CD4-positive, alpha-beta T cell treated with Interleukin-15 for 1 hour (primary cell): ENCODE results near the gene MBD3L4.
"Not testable (repeated sequence)": the region's sequence is repeated elsewhere in the genome, so short reads cannot be mapped to it uniquely, and the experiment has no call there.

Experiments used
- DNase-seq: peaks from one replicate; pipeline ENCODE4 v3.0.0-alpha.2; 2020

The MBD3L4 gene

GRCh38 chr19:7041563-7041962 lies 1.6 kb upstream of the MBD3L4 start:
- not testable (repeated sequence) for DNase-seq

GRCh38 chr19:7030278-7030677 lies 9.7 kb downstream of the MBD3L4 start, which contains the start of gene MBD3L5:
TSS of gene MBD3L5 (plus strand) at chr19:7030578. CDS start at chr19:7030612, 34 bp downstream.
- DNase-seq: not testable (repeated sequence)

- DNase-seq: not testable (repeated sequence)
These were observed 11.2 kb downstream of the MBD3L4 start for GRCh38 chr19:7028790-7029189.

- DNase-seq: not testable (repeated sequence)
These were observed 18.6 kb downstream of the MBD3L4 start, which contains the start of gene MBD3L2B for GRCh38 chr19:7021331-7021730. TSS of gene MBD3L2B (minus strand) at chr19:7021431. CDS start at chr19:7021397, 34 bp downstream.

GRCh38 chr19:7018828-7019227 lies 21.2 kb downstream of the MBD3L4 start:
- no peak for DNase-seq

GRCh38 chr19:7013678-7014077 lies 26.3 kb downstream of the MBD3L4 start:
- no peak for DNase-seq

- no peak for DNase-seq
These were observed 29.0 kb downstream of the MBD3L4 start for GRCh38 chr19:7010722-7011593.

- no peak for DNase-seq
These were observed 32.1 kb downstream of the MBD3L4 start for GRCh38 chr19:7007859-7008258.

- DNase-seq: no peak
These were observed 33.8 kb downstream of the MBD3L4 start for GRCh38 chr19:7006135-7006704.

- no peak for DNase-seq
These were observed 35.6 kb downstream of the MBD3L4 start for GRCh38 chr19:7004313-7004931.

- no peak for DNase-seq
These were observed 39.2 kb downstream of the MBD3L4 start for GRCh38 chr19:7000816-7001215.

- no peak for DNase-seq
These were observed 39.6 kb downstream of the MBD3L4 start for GRCh38 chr19:7000333-7000732.

- no peak for DNase-seq
These were observed 40.0 kb downstream of the MBD3L4 start for GRCh38 chr19:6999933-7000332.

- no peak for DNase-seq
These were observed 42.1 kb downstream of the MBD3L4 start for GRCh38 chr19:6997679-6998445.

GRCh38 chr19:6996810-6997209 lies 43.2 kb downstream of the MBD3L4 start:
- no peak for DNase-seq

GRCh38 chr19:6995054-6995453 lies 44.9 kb downstream of the MBD3L4 start:
- no peak for DNase-seq

GRCh38 chr19:6988257-6988656 lies 51.7 kb downstream of the MBD3L4 start:
- no peak for DNase-seq

- no peak for DNase-seq
These were observed 52.1 kb downstream of the MBD3L4 start for GRCh38 chr19:6987850-6988249.
